Fibroblast of the aortic adventitia (primary cell): ENCODE data around the gene EMID1. TPM values are rescaled to one million over a fixed set of nuclear protein-coding genes. Genes with fewer than 3 reads are reported as not detected.
"Not testable (repeated sequence)": the region's sequence is repeated elsewhere in the genome, so short reads cannot be mapped to it uniquely, and the experiment has no call there.

Experiments
- DNase-seq: peaks from one replicate; pipeline ENCODE4 v3.0.0-alpha.2; 2010; ENCODE audit warnings: low read depth
- H3K4me3 ChIP-seq: 2 replicates; pipeline ENCODE4 v1.5.1; 2011; ENCODE audit warnings: low read depth, mild to moderate bottlenecking, control low read depth, low read length, moderate library complexity
- total RNA-seq: library from RNA; depleted of rRNA; stranded (reverse); fragments of >200 nt; gene quantifications from 2 replicates; pipeline ENCODE4 v1.2.3, GENCODE V29; 2012; ENCODE audit warnings: low replicate concordance
- TF ChIP-seq, protein P1 (sequence below): IDR thresholded peaks from 2 replicates; pipeline ENCODE4 v1.5.1; 2011; ENCODE audit warnings: mild to moderate bottlenecking, low read length, control low read depth, inconsistent platforms; ENCODE audit not compliant: insufficient read depth

EMID1 gene
- total RNA-seq, 1 donor, result not detected

DNA sequence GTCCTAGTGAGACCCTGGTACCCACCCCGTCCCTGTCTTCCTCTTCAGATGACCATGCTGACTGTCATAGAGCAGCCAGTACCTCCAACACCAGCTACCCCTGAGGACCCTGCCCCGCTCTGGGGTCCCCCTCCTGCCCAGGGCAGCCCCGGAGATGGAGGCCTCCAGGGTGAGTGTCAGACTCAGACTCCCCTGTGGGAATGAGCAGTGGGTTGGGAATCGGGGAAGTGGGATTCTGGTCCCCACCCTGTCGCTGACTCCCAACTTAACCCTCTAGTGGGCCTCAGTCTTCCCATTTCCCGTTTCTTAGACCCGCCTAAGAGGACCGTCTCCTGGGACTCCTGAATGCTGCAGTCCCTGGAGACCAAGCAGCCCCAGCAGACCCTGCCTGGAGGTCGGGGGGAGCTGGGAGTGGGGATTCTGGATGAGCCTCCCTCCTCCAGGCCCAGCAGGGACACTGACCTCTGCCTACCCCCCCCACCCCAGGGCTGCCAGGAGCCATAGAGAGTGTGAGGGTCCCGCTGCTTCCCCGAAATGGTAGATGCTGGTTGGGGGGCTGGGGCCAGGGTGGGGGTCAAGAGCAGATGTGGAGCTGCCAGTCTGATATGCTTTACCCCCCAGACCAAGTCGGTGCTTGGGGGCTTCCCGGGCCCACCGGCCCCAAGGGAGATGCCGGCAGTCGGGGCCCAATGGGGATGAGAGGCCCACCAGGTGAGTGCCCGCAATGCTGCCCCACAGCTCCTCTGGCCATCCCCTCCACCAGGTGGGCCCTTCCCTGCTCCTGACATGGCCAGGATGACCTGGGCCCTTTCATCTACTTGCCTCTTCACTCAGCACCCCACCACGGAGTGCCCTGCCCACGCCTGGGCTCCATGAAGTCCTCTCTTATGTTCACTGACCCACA is 25.5 kb downstream of the EMID1 start:
- DNase-seq, result no peak
- TF ChIP-seq, protein P1, sequence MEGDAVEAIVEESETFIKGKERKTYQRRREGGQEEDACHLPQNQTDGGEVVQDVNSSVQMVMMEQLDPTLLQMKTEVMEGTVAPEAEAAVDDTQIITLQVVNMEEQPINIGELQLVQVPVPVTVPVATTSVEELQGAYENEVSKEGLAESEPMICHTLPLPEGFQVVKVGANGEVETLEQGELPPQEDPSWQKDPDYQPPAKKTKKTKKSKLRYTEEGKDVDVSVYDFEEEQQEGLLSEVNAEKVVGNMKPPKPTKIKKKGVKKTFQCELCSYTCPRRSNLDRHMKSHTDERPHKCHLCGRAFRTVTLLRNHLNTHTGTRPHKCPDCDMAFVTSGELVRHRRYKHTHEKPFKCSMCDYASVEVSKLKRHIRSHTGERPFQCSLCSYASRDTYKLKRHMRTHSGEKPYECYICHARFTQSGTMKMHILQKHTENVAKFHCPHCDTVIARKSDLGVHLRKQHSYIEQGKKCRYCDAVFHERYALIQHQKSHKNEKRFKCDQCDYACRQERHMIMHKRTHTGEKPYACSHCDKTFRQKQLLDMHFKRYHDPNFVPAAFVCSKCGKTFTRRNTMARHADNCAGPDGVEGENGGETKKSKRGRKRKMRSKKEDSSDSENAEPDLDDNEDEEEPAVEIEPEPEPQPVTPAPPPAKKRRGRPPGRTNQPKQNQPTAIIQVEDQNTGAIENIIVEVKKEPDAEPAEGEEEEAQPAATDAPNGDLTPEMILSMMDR, result no peak
- H3K4me3 ChIP-seq, result no peak overlapping the region

DNA sequence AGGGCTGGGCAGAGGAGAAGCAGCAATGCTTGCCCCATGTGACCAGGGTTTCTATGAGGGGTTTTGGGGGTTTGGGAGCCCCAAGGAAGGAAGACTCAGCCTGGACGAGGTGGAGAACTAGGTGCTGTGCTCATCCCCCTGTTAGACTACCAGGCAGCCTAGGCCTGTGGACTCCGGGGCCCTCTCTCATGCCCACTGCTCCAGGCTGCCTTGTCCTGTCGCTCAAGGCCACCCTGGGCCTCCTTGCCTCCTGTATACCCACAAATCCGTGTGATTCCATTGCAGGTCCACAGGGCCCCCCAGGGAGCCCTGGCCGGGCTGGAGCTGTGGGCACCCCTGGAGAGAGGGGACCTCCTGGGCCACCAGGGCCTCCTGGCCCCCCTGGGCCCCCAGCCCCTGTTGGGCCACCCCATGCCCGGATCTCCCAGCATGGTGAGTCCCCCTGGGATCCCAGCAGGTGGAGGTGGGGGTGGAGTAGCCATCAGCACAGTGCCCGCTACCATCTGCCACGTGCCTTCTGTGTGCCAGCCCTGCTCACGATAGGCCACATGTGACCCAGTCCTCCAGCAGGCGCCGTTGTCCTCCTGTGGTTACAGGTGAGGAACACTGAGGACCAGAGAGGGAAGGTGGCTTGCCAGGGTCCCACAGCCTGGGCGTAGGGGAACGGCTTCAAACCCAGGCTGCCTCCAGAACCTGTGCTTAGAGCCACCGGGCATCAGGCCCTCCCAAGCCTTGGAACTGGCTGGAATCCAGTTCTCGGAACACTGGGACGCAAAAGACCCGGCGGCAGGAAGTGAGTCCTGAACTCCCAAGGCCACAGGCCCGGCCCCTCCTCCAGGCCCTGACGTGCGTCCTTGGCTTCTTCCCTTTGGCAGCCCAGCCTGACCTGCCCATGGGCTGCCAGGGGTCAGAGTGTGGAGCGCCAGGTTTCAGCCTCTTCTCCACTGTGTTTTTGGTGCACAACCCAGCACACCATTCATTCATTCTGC is 26.6 kb downstream of the EMID1 start:
- TF ChIP-seq, protein P1, result no peak
- H3K4me3 ChIP-seq, result no peak overlapping the region
- no peak for DNase-seq

- H3K4me3 ChIP-seq, result no peak overlapping the region
- no peak for DNase-seq
- TF ChIP-seq, protein P1, result no peak
Observed at GRCh38 chr22:29233277-29233877, 27.7 kb downstream of the EMID1 start.

DNA sequence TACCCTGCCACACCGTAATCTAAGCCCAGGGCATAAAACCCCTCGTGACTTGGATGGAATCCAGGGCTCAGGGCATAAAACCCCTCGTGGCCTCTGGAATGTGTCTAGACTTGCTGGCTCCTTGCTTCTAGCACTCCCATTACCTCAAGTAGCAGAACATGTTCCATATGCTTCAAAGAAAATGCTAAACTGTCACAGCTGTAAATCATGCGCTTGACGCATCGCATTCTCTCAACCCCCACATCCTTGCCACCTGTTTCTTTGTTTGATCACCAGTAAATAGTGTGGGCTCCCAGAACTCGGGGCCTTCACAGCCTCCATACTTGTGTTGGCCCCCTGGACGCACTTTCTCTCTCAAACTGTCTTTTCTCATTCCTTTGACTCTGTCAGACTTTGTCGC is 34.8 kb downstream of the EMID1 start:
- not testable (repeated sequence) for H3K4me3 ChIP-seq, DNase-seq

- DNase-seq, result no peak
- TF ChIP-seq, protein P1, result no peak
- H3K4me3 ChIP-seq, result no peak overlapping the region
Observed at GRCh38 chr22:29243874-29244446, 38.3 kb downstream of the EMID1 start.

GRCh38 chr22:29244785-29245625 is 39.3 kb downstream of the EMID1 start:
- no peak overlapping the region for H3K4me3 ChIP-seq
- TF ChIP-seq, protein P1, result no peak
- DNase-seq, result no peak
